Smooth muscle cell (in vitro differentiated cells): ENCODE measurements around the gene GOLIM4. TPM values are rescaled to one million over a fixed set of nuclear protein-coding genes. Genes with fewer than 3 reads are reported as not detected.

ENCODE experiments used
- DNase-seq: peaks from one replicate; lab custom pipeline; 2025; ENCODE audit not compliant: unreplicated experiment; lab: John Stamatoyannopoulos, UW
- H2AFZ ChIP-seq: fragments of 200-600 bp; sonication (generic); 2 replicates; pipeline ENCODE4 v1.6.0; 2016; ENCODE audit warnings: antibody characterized with exemption, low read depth, mild to moderate bottlenecking
- H3F3A ChIP-seq: fragments of 200-600 bp; sonication (generic); 2 replicates; pipeline ENCODE4 v1.6.0; 2017; ENCODE audit warnings: antibody characterized with exemption, low read depth
- H3K27ac ChIP-seq: fragments of 200-600 bp; sonication (generic); 2 replicates; pipeline ENCODE4 v1.5.1; 2016; ENCODE audit warnings: low read depth, mild to moderate bottlenecking
- H3K27me3 ChIP-seq: fragments of 200-600 bp; sonication (generic); 2 replicates; pipeline ENCODE4 v1.6.1; 2016; ENCODE audit warnings: low read depth, mild to moderate bottlenecking
- H3K36me3 ChIP-seq: fragments of 200-600 bp; sonication (generic); 2 replicates; pipeline ENCODE4 v1.5.1; 2016; ENCODE audit warnings: low read depth
- H3K4me1 ChIP-seq: fragments of 200-600 bp; sonication (generic); 2 replicates; pipeline ENCODE4 v1.5.1; 2016; ENCODE audit warnings: low read depth
- H3K4me2 ChIP-seq: fragments of 200-600 bp; sonication (generic); 2 replicates; pipeline ENCODE4 v1.6.0; 2016; ENCODE audit warnings: mild to moderate bottlenecking
- H3K4me3 ChIP-seq: fragments of 200-600 bp; sonication (generic); 2 replicates; pipeline ENCODE4 v1.5.1; 2016; ENCODE audit warnings: mild to moderate bottlenecking
- H3K79me2 ChIP-seq: fragments of 200-600 bp; sonication (generic); 2 replicates; pipeline ENCODE4 v1.6.0; 2016; ENCODE audit warnings: low read depth, mild to moderate bottlenecking
- H3K9ac ChIP-seq: fragments of 200-600 bp; sonication (generic); 2 replicates; pipeline ENCODE4 v1.6.0; 2016; ENCODE audit warnings: low read depth
- H3K9me3 ChIP-seq: fragments of 200-600 bp; sonication (generic); replicated peaks from 2 replicates; pipeline ENCODE4 v1.5.1; 2016; ENCODE audit warnings: low read depth
- H4K20me1 ChIP-seq: fragments of 200-600 bp; sonication (generic); 2 replicates; pipeline ENCODE4 v1.6.0; 2016; ENCODE audit warnings: low read depth
- CTCF ChIP-seq: fragments of 200-600 bp; sonication (generic); IDR thresholded peaks from 2 replicates; pipeline ENCODE4 v1.5.1; 2017; ENCODE audit warnings: borderline replicate concordance, mild to moderate bottlenecking, antibody characterized with exemption; ENCODE audit not compliant: insufficient read depth, poor library complexity, severe bottlenecking
- WGBS: methylation state at CpG from one replicate; pipeline ENCODE4 v1.1.7; 2016; ENCODE audit warnings: low lambda C conversion rate; 5-methylcytosine and 5-hydroxymethylcytosine counted together
- polyA plus RNA-seq: library from polyadenylated mRNA; unstranded; fragments of >200 nt; fragmentation: Nextera tagmentation; extraction: Ambion mirVana; gene quantifications from 2 replicates; pipeline ENCODE4 v1.2.1, GENCODE V29; 2016
- total RNA-seq: library from RNA; depleted of rRNA; stranded (reverse); fragments of >200 nt; gene quantifications from 2 replicates; pipeline ENCODE4 v1.2.3, GENCODE V29; 2014

GOLIM4 gene
- total and polyA plus RNA-seq, 2 experiments from 2014 or later, result 44.5 to 59.9 TPM

DNA sequence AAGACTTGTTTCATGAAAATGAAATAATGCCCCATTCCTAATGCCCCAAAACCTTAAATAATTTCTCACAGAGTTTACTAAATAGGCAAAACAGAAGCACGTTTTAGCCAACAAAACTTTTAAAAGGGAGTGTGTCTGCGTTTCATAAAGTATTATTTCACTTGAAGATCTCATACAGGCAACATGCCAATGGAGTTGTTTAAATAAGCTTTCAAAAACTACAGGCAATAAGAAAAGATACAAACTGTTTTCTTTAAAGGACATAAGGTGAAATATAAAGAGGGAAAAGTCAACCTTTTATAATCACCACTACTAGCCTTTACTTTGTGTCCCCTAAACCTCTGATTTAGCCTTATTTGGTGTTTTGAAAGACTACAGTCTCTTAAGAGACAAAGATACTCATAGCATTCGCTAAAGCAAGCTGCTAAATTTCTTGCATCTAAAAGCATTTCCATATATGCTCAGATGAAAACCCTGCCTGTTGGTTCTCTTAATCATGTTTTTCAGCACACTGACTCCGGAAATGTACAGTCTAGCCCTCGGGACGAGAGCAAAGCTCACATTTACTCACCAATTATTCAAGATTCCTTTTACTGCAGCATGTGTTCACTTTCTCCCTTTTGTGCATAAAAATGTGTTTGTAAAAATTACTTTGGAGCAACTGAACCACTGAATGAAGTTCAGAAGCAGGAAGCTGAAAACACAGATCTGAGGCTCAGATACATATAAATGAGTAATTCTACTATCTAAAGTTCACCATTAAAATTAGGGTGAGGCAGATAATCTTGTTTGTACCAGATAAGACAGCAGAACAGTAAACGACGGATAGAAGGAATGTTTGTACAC lies 119.0 kb downstream of the GOLIM4 start:
- H3F3A ChIP-seq, result peaks cover 5% of the 10 kb centered on the region
- no peaks in the 10 kb centered on the region for H3K79me2 ChIP-seq
- TF ChIP-seq CTCF, result no peak
- H3K36me3 ChIP-seq, result no peaks in the 10 kb centered on the region
- peak overlapping the region; percentile 44 for H3K4me2 ChIP-seq
- no peak for DNase-seq
- peak overlapping the region; percentile 83 for H2AFZ ChIP-seq
- H3K27ac ChIP-seq, result peak overlapping the region; percentile 61
- no peaks in the 10 kb centered on the region for H3K4me1 ChIP-seq
- no peaks in the 10 kb centered on the region for H3K9me3 ChIP-seq
- H3K9ac ChIP-seq, result no peak overlapping the region
- no peaks in the 10 kb centered on the region for H3K27me3 ChIP-seq
- 31% methylated on average over 8 of the region's 8 CpGs for WGBS
- no peaks in the 10 kb centered on the region for H4K20me1 ChIP-seq
- peak overlapping the region; percentile 5 for H3K4me3 ChIP-seq

GRCh38 chr3:167973901-167974300 lies 121.8 kb downstream of the GOLIM4 start:
- peak overlapping the region; percentile 23 for H3K4me2 ChIP-seq
- H4K20me1 ChIP-seq, result no peaks in the 10 kb centered on the region
- no peak overlapping the region for H3K9ac ChIP-seq
- H3K4me1 ChIP-seq, result no peaks in the 10 kb centered on the region
- no peaks in the 10 kb centered on the region for H3K36me3 ChIP-seq
- H3K27me3 ChIP-seq, result no peaks in the 10 kb centered on the region
- H3K79me2 ChIP-seq, result no peaks in the 10 kb centered on the region
- TF ChIP-seq CTCF, result no peak
- no peaks in the 10 kb centered on the region for H3K9me3 ChIP-seq
- H3F3A ChIP-seq, result peaks cover 5% of the 10 kb centered on the region
- peak overlapping the region; percentile 58 for H2AFZ ChIP-seq
- H3K4me3 ChIP-seq, result no peak overlapping the region
- H3K27ac ChIP-seq, result no peak overlapping the region
- no peak for DNase-seq

GRCh38 chr3:167973046-167973445 lies 122.7 kb downstream of the GOLIM4 start:
- no peaks in the 10 kb centered on the region for H3K9me3 ChIP-seq
- TF ChIP-seq CTCF, result no peak
- H3K4me2 ChIP-seq, result no peak overlapping the region
- no peaks in the 10 kb centered on the region for H3K36me3 ChIP-seq
- no peaks in the 10 kb centered on the region for H3K27me3 ChIP-seq
- H3K9ac ChIP-seq, result no peak overlapping the region
- no peaks in the 10 kb centered on the region for H4K20me1 ChIP-seq
- no peaks in the 10 kb centered on the region for H3K79me2 ChIP-seq
- no peak overlapping the region for H3K4me3 ChIP-seq
- 86% methylated on average over 2 of the region's 2 CpGs for WGBS
- H2AFZ ChIP-seq, result no peak overlapping the region
- H3F3A ChIP-seq, result peaks cover 3% of the 10 kb centered on the region
- DNase-seq, result no peak
- H3K4me1 ChIP-seq, result no peaks in the 10 kb centered on the region
- no peak overlapping the region for H3K27ac ChIP-seq

DNA sequence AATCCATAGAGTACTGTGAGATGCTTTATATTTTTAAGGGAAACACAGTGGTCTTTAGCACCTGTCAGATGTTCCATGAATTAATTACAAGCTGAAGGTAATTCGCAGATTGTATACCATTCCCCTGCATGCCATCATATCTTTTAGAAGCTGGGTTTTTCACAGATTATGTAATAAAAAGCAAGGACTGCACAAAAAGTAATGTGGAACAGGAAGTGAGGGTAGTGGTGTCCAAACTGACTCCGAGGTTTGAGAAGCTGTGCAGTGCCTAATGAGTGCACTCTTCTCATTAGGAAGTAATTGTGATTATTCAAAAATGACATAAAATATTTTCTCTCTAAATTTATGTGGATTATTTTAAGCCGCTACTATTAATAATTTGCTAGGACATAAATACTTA lies 123.2 kb downstream of the GOLIM4 start:
- Histone ChIP-seq H3K36me3 (no peaks in the 10 kb centered on the region), H4K20me1 (no peaks in the 10 kb centered on the region), H3K27me3 (no peaks in the 10 kb centered on the region), H2AFZ (no peak overlapping the region), H3K79me2 (no peaks in the 10 kb centered on the region), H3K4me2 (no peak overlapping the region), H3K9me3 (no peaks in the 10 kb centered on the region), H3K9ac (no peak overlapping the region), H3K4me3 (no peak overlapping the region), H3K27ac (no peak overlapping the region), H3K4me1 (no peaks in the 10 kb centered on the region), H3F3A (no peaks in the 10 kb centered on the region)
- no peak for TF ChIP-seq CTCF
- WGBS, result 88% methylated on average over 3 of the region's 3 CpGs
- no peak for DNase-seq
